Measurements from ENCODE around the gene HS6ST1.

Gene HS6ST1

DNA sequence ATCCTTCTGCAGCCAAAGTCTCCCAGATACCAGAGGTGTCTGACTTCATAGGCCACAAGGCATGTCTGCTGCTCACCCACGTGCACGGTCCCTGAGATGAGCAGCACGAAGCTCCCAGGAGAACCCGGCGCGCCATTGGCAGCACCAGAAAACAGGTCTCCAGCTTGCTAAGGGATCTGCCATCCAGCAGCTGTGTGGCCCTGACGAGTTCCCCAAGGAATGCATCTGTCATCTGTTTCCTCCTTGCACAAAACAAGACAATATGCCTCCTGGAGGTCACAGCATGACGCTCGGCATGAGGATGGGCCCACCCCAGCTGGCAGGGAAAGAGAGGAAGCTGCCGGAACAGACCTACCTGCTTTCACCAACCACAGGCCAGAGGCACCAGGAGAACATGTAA, 29.2 kb downstream of the HS6ST1 start:
- no peak overlapping the region for H3K4me3 ChIP-seq (ENCODE audit: low read depth in 1 of 2, low read length in 1 of 2)
- H3K27me3 ChIP-seq: no peaks in the 10 kb centered on the region
- H3K9me3 ChIP-seq: no peaks in the 10 kb centered on the region
- H3K4me1 ChIP-seq (ENCODE audit: control insufficient read depth in 1 of 2, insufficient read depth in 1 of 2, low read depth in 1 of 2, low read length in 1 of 2): no peaks in the 10 kb centered on the region
- TF ChIP-seq, protein P1, sequence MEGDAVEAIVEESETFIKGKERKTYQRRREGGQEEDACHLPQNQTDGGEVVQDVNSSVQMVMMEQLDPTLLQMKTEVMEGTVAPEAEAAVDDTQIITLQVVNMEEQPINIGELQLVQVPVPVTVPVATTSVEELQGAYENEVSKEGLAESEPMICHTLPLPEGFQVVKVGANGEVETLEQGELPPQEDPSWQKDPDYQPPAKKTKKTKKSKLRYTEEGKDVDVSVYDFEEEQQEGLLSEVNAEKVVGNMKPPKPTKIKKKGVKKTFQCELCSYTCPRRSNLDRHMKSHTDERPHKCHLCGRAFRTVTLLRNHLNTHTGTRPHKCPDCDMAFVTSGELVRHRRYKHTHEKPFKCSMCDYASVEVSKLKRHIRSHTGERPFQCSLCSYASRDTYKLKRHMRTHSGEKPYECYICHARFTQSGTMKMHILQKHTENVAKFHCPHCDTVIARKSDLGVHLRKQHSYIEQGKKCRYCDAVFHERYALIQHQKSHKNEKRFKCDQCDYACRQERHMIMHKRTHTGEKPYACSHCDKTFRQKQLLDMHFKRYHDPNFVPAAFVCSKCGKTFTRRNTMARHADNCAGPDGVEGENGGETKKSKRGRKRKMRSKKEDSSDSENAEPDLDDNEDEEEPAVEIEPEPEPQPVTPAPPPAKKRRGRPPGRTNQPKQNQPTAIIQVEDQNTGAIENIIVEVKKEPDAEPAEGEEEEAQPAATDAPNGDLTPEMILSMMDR (IDR thresholded peaks at IDR 0.05): no peak
- no peaks in the 10 kb centered on the region for H3K36me3 ChIP-seq
- H3K27ac ChIP-seq: no peak overlapping the region

GRCh38 chr2:128288781-128289180, 29.9 kb downstream of the HS6ST1 start:
- no peaks in the 10 kb centered on the region for H3K36me3 ChIP-seq
- no peaks in the 10 kb centered on the region for H3K9me3 ChIP-seq
- TF ChIP-seq, protein P1 (IDR thresholded peaks at IDR 0.05): no peak
- H3K27me3 ChIP-seq: no peaks in the 10 kb centered on the region
- no peak overlapping the region for H3K27ac ChIP-seq
- no peaks in the 10 kb centered on the region for H3K4me1 ChIP-seq (ENCODE audit: control insufficient read depth in 1 of 2, insufficient read depth in 1 of 2, low read depth in 1 of 2, low read length in 1 of 2)
- no peak overlapping the region for H3K4me3 ChIP-seq (ENCODE audit: low read depth in 1 of 2, low read length in 1 of 2)

DNA sequence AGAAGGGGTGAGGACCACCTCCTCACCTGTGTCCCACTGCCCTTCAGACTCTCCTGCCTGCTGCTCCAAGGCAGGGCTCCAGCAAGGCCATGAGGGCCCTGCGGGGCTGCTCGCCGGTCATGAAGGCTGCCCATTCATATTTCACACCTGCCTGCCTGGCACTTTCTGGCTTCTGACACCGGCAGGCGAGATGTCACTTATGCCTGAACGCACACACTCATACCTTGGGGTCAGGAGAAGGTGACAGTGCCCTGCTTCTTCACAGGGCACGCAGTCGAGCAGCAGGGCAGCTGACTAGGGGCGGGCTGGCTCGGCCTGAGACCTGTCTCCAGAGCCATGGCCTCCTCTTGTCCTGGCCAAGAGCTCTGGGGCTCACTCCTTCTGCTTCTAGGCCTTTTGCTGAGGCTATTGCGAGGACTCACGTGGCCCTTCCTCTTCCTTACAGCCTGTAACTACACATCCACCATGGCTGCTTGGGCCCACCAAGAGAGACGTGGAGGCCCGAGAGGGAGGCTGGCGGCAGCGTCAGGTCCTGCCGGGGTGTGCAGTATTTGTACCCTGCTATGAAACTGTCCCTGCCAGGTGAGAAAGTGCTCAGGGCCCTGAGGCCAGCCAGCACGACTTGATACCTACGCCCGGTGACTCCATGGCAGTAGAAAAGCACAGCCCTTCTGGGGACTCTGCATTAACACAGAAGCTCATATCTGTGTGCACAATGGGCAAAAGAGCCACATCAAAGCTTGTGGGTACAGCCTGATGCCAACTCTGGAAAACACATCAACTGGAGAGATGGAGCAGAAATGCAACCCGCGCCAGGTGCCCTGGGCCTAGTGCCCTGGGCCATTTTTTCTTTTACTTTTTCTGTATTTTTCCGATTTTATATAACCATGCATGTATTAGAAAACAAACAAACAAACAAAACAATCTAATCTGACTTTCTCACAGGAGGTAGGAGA, 30.6 kb downstream of the HS6ST1 start:
- no peaks in the 10 kb centered on the region for H3K4me1 ChIP-seq (ENCODE audit: control insufficient read depth in 1 of 2, insufficient read depth in 1 of 2, low read depth in 1 of 2, low read length in 1 of 2)

DNA sequence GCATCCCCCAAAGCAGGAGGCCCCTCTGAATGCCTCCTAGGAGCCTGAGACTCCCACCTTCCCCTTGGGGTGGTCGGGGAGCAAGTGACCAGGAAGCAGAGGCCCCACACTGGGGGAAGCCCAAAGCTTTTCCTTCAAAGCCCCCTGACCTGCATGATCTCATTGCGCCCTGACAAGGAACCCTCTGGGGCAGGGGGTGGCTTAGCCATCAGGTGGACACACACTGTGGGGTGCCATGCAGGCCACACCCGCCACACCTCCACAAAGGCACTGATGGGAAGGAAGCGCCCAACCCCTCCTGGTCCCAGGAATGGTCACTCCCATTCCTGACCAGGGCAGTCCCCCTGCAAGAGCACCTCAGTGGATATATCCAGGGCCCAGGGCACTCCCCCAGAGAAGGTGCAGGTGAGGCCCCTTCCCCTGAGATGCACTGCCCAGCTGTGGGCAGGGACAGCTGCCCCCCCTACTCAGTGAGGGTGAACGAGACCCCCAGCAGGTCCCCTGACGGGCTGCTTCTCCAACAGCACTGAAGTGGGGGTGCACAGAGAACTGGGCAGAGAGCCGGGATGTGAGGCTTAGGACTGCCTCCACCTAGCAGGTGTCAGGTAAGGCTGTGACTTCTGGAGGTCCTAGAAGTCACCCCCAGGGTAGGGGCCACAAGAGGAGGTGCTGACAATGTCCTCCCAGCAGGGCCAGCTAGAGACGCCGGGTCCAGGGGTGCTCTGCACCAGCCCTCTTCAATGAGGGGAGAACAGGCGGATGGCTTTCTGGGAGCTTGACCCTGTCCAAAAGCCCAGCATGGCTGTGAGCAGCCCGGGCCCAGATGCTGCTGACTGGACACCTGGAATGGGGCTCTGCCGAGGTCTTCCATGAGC, 31.5 kb downstream of the HS6ST1 start:
- H3K4me1 ChIP-seq (ENCODE audit: control insufficient read depth in 1 of 2, insufficient read depth in 1 of 2, low read depth in 1 of 2, low read length in 1 of 2): no peaks in the 10 kb centered on the region
- no peaks in the 10 kb centered on the region for H3K27me3 ChIP-seq
- H3K27ac ChIP-seq: no peak overlapping the region
- TF ChIP-seq, protein P1 (IDR thresholded peaks at IDR 0.05): no peak
- H3K9me3 ChIP-seq: no peaks in the 10 kb centered on the region
- H3K36me3 ChIP-seq: no peaks in the 10 kb centered on the region
- no peak overlapping the region for H3K4me3 ChIP-seq (ENCODE audit: low read depth in 1 of 2, low read length in 1 of 2)

More for the DNA sequence above, 30.6 kb downstream of the HS6ST1 start:
- H3K4me3 ChIP-seq (ENCODE audit: low read depth in 1 of 2, low read length in 1 of 2): no peak overlapping the region
- TF ChIP-seq, protein P1 (IDR thresholded peaks at IDR 0.05): no peak
- H3K9me3 ChIP-seq: no peaks in the 10 kb centered on the region
- no peaks in the 10 kb centered on the region for H3K36me3 ChIP-seq
- no peaks in the 10 kb centered on the region for H3K27me3 ChIP-seq
- no peak overlapping the region for H3K27ac ChIP-seq

GRCh38 chr2:128286011-128286721, 32.5 kb downstream of the HS6ST1 start:
- H3K4me3 ChIP-seq (ENCODE audit: low read depth in 1 of 2, low read length in 1 of 2): no peak overlapping the region
- no peaks in the 10 kb centered on the region for H3K9me3 ChIP-seq
- no peak overlapping the region for H3K27ac ChIP-seq
- no peaks in the 10 kb centered on the region for H3K27me3 ChIP-seq
- H3K36me3 ChIP-seq: no peaks in the 10 kb centered on the region
- H3K4me1 ChIP-seq (ENCODE audit: control insufficient read depth in 1 of 2, insufficient read depth in 1 of 2, low read depth in 1 of 2, low read length in 1 of 2): no peaks in the 10 kb centered on the region
- TF ChIP-seq, protein P1 (IDR thresholded peaks at IDR 0.05): no peak

Data from neutrophil (primary cell).